NT2/D1 (cell line): ENCODE measurements around the gene HJURP.

ENCODE experiments used
- SUZ12 ChIP-seq: IDR thresholded peaks from 2 replicates; pipeline ENCODE4 v1.6.1; 2011; ENCODE audit not compliant: insufficient read length, insufficient read depth; ENCODE audit errors: extremely low read depth
- YY1 ChIP-seq: IDR thresholded peaks from 2 replicates; pipeline ENCODE4 v1.6.1; 2011; ENCODE audit not compliant: insufficient read length, insufficient read depth
- ZNF274 ChIP-seq: IDR thresholded peaks from 2 replicates; pipeline ENCODE4 v1.6.1; 2011; ENCODE audit warnings: mild to moderate bottlenecking, low read depth, low read length

DNA sequence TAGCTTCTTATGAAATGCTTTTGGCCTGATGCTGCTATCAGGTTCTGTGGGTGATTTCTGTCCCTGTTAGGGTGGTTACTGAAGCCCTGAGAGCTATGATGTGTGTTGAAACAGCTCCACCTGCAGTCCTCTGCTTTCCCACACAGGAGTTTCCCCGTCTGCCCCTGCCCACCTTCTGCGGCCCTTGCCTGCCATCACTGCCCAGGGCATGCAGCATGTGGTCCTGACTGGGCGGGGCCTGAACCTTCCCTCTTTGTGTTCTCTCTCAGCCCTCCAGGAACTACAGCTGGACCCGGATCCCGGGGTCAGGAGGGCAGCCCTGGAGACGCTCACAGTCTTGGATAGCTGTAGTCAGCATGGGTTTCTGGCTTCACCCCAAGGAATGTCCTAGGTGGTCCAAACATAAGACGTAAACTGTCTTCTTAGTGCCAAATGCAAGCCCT, 21.4 kb downstream of the HJURP start:
- TF ChIP-seq ZNF274: no peak
- TF ChIP-seq YY1: no peak
- no peak for TF ChIP-seq SUZ12
